Thoracic aorta (tissue), 2 donors: ENCODE measurements around the gene MACROH2A2. TPM values are rescaled to one million over a fixed set of nuclear protein-coding genes. Genes with fewer than 3 reads are reported as not detected.

ENCODE experiments used
- ATAC-seq: fragments of 150-250 bp; one replicate; pipeline ENCODE4 v1.8.0; 2017; ENCODE audit warnings: low read depth; ENCODE audit not compliant: insufficient number of reproducible peaks, low FRiP score
- DNase-seq: peaks from one replicate; pipeline ENCODE4 v3.0.0-alpha.2; 2020; ENCODE audit warnings: low spot score
- H3K27ac ChIP-seq, 2 donors: fragments of 200-600 bp; sonication (generic); 1 replicate in 1 of 2; 2 replicates in 1 of 2; pipeline ENCODE4 v1.5.1; 2016; ENCODE audit warnings: mild to moderate bottlenecking in 2 of 2, moderate library complexity in 2 of 2
- H3K27me3 ChIP-seq: fragments of 200-600 bp; sonication (generic); replicated peaks from 2 replicates; pipeline ENCODE4 v1.6.0; 2016; ENCODE audit warnings: mild to moderate bottlenecking; ENCODE audit not compliant: insufficient read depth
- H3K36me3 ChIP-seq: fragments of 200-600 bp; sonication (generic); one replicate; pipeline ENCODE4 v1.5.1; 2016
- H3K4me1 ChIP-seq, 2 donors: fragments of 200-600 bp; sonication (generic); 1 replicate in 1 of 2; 2 replicates in 1 of 2; pipeline versions ENCODE4 v1.5.1 to v1.6.0; 2016; ENCODE audit warnings: low read depth in 2 of 2, mild to moderate bottlenecking in 1 of 2; ENCODE audit not compliant: control insufficient read depth in 1 of 2
- H3K4me3 ChIP-seq: fragments of 200-600 bp; sonication (generic); 2 replicates; pipeline ENCODE4 v1.5.1; 2016; ENCODE audit warnings: mild to moderate bottlenecking
- H3K9me3 ChIP-seq: fragments of 200-600 bp; sonication (generic); 2 replicates; pipeline ENCODE4 v1.5.1; 2016
- CTCF ChIP-seq: fragments of 200-600 bp; sonication (generic); IDR thresholded peaks from one replicate; pipeline ENCODE4 v1.5.1; 2019; ENCODE audit warnings: antibody characterized with exemption
- total RNA-seq, 2 donors: library from RNA; depleted of rRNA; stranded (reverse); fragments of >200 nt; gene quantifications; one replicate each; pipeline versions ENCODE4 v1.1.0 to v1.2.3, GENCODE V29; 2016

MACROH2A2 gene
- total RNA-seq, 2 donors from 2014 or later: 0.68 to 8.5 TPM

GRCh38 chr10:70118196-70118595 lies 65.5 kb downstream of the MACROH2A2 start:
- TF ChIP-seq CTCF: no peak
- H3K4me3 ChIP-seq: no peak overlapping the region
- no peak for DNase-seq
- no peaks in the 10 kb centered on the region for H3K27me3 ChIP-seq
- peaks cover 46% of the 10 kb centered on the region for H3K36me3 ChIP-seq
- H3K4me1 ChIP-seq: no peaks in the 10 kb centered on the region
- H3K27ac ChIP-seq: no peak overlapping the region
- ATAC-seq: no peak
- H3K9me3 ChIP-seq: no peaks in the 10 kb centered on the region

GRCh38 chr10:70119197-70119596 lies 66.6 kb downstream of the MACROH2A2 start:
- no peaks in the 10 kb centered on the region for H3K27me3 ChIP-seq
- no peak overlapping the region for H3K4me3 ChIP-seq
- ATAC-seq (no peak), DNase-seq (no peak)
- no peaks in the 10 kb centered on the region for H3K4me1 ChIP-seq
- no peak for TF ChIP-seq CTCF
- H3K27ac ChIP-seq: no peak overlapping the region
- H3K9me3 ChIP-seq: no peaks in the 10 kb centered on the region
- peaks cover 36% of the 10 kb centered on the region for H3K36me3 ChIP-seq

- no peak for DNase-seq
- ATAC-seq: no peak
- H3K27me3 ChIP-seq: no peaks in the 10 kb centered on the region
- no peaks in the 10 kb centered on the region for H3K9me3 ChIP-seq
- H3K4me1 ChIP-seq: no peaks in the 10 kb centered on the region
- no peak overlapping the region for H3K27ac ChIP-seq
- H3K36me3 ChIP-seq: peaks cover 32% of the 10 kb centered on the region
- no peak for TF ChIP-seq CTCF
- no peak overlapping the region for H3K4me3 ChIP-seq
Measured at GRCh38 chr10:70119623-70120022, 67.0 kb downstream of the MACROH2A2 start.

GRCh38 chr10:70120417-70120816 lies 67.8 kb downstream of the MACROH2A2 start:
- TF ChIP-seq CTCF: no peak
- ATAC-seq (no peak), DNase-seq (no peak)
- Histone ChIP-seq H3K36me3 (peaks cover 27% of the 10 kb centered on the region), H3K4me1 (no peaks in the 10 kb centered on the region), H3K27ac (no peak overlapping the region), H3K27me3 (no peaks in the 10 kb centered on the region), H3K4me3 (no peak overlapping the region), H3K9me3 (no peaks in the 10 kb centered on the region)

- DNase-seq (no peak), ATAC-seq (no peak)
- peaks cover 27% of the 10 kb centered on the region for H3K36me3 ChIP-seq
- no peaks in the 10 kb centered on the region for H3K9me3 ChIP-seq
- H3K27ac ChIP-seq: no peak overlapping the region
- no peaks in the 10 kb centered on the region for H3K4me1 ChIP-seq
- no peak for TF ChIP-seq CTCF
- no peaks in the 10 kb centered on the region for H3K27me3 ChIP-seq
- no peak overlapping the region for H3K4me3 ChIP-seq
Measured at GRCh38 chr10:70121281-70121949, 68.8 kb downstream of the MACROH2A2 start.
